Stimulated activated CD4-positive, alpha-beta T cell treated with anti-CD3 and anti-CD28 coated beads, Interleukin-1b, Interleukin-23, amount 100 ng/mL, for 24 hours (primary cell): ENCODE measurements around the gene ABCA13.

Experiments
- DNase-seq, 4 experiments: peaks; one replicate each; pipeline ENCODE4 v3.0.0-alpha.2; 2020; ENCODE audit warnings: low read depth in 4 of 4, low spot score in 1 of 4

ABCA13 gene

DNA sequence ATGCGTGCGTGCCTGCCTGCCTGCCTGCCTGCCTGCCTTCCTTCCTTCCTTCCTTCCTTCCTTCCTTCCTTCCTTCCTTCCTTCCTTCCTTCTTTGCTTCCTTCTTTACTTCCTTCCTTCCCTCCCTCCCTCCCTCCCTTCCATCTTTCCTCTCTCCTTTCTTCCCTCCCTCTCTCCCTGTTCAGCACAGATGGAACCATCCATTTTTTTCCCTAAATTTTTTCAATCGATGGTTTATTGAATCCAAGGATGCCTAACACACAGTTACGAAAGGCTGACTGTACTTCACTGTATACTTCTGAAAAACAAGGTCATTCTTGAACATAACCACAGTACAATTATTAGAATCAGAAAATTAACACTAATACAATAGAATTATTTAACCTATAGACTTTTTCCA, 53.8 kb downstream of the ABCA13 start:
- DNase-seq: no peak

DNA sequence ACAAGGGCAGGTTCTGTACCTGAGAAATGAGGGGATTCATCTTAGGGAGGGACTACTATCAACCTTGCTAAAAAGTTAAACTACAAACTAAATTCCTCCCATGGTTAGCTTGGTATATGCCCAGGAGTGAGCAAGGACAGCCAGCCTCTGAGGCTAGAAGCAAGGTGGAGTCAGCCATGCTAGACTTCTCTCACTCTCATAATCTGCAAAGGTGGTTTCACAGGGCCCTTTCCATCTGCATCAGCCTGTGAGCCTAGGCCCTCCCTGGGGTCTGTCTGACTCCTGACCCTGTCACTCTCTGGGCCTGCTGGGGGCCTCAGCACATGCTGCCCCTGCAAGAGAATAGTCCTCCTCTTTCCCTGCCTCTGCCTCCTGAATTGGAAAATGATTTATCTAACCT, 66.1 kb downstream of the ABCA13 start:
- no peak for DNase-seq

DNA sequence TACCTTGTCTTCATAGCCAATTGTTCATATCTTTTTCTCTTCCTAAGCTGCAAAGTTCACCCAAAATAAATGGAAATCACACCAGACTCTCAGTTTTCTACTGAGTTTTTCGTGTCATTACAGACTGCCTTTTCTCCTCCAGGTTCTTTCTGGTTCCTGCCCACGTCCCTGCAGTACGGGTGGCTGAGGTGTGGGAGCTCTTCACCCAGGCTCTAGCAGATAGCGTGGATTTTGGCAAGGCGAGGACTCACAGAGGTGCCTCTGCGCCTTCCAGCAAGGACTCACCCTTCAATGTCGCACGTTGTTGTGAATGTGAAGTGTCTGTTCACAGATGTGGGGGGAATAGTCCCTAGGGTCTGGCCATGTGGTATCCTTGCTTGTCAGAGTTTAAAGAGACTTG, 71.6 kb downstream of the ABCA13 start:
- no peak for DNase-seq

DNA sequence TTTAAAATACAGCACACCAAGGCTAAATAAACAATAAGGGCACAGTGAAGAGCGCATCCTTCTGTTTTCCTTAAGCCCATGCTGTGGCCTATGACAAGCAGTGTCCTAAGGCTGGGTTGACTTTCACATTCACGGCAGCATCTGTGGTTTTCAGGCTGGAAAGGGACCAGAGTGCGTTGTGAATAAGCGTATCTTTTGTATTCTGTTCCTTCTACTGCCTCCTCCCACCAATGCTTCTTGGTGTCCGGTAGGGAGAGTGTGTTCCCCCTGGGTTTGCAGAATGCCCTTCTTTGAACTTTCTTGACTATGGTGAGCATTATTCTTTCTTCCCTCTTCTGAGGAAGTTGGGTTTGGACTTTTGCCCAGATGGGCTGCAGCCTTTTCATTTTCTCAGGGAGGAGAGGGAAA, 73.6 kb downstream of the ABCA13 start:
- DNase-seq: no peak

DNA sequence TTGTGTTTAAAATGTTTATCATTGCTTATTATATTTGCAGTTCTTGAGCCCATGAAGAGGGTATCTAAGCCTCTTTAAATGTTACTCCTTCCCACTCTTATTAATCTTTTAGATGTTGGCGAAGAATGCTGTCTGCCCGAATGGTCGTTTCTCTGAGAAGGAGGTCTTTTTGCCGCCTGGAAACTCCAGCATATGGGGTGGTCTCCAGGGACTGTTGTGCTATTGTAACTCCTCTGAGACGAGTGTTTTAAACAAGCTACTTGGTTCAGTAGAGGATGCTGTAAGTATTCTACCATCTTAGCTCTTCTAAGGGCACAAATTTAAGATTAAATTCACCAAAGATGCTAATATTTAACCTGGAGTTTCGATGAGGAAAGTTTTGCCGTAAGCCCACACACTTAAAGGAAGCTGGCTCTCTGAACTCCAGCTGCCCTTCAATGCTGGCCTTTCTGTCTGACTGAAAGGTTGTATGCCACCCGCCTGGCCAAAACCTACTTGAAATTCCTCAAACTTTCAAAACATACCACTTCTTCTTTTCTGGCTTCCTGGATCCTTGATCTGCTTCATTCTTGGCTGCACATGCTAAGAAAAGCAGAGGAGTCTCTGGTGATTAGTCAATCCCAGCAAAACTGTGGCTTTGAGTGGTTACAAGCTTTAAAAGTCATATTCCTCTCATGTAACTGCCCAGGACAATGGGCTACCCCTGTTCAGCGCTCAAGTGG, 74.7 kb downstream of the ABCA13 start:
- DNase-seq: no peak

DNA sequence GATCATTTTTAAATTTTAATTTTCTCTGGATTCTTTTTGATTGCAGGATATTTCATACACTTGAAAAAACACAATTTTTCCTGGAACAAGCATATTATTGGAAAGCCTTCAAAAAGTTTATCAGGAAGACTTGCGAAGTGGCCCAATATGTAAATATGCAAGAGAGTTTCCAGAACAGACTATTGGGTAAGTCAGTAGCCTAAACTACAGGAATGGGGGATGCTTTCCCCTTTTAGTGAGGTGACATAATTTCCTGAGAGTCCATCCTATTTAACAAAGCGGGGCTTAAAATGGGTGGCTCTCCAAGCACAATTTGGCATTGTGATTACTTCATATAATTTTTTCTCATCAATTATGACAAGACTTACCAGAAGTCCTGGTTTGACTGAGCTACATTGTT, 77.9 kb downstream of the ABCA13 start:
- DNase-seq: no peak

DNA sequence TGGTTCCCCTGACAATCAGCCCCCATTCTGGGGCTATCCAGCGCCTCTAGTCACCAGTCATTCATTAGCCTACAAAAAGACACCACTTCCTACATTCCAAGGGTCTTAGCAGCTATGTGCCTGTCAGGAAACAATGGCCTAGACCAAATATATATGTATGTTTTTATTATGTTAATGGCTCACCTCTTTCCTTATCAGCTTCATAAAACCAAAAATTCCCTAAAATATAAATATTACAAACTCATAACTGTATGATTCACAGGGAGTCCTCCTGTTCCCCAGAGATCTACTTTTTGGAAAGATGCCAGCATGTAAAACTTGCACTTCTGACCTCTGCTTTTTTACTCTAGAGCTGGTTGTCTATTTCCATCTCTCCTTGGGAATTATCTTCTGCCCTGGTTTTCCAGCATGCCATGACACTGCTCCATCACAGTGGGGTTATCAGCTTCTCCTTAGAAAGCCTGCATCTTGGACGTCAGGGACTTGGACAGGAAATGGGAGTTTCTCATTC, 79.2 kb downstream of the ABCA13 start:
- DNase-seq: no peak

DNA sequence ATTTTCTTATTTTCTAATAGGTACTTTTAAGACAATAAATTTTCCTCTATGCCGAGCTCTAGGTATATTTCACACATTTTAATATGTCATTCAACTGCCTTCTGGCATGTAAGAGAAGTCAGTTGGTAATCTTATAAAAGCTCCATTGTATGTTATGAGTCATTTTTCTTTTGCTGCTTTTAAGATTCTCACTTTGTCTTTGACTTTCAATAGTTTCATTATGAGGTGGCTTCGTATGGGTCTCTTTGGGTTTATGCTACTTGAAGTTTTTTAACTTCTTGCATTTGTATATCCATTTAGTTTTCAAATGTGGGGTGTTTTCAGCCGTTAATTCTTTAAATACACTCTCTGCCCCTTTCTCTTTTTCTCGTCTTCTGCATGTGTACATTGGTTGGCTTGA, 80.5 kb downstream of the ABCA13 start:
- DNase-seq: no peak

DNA sequence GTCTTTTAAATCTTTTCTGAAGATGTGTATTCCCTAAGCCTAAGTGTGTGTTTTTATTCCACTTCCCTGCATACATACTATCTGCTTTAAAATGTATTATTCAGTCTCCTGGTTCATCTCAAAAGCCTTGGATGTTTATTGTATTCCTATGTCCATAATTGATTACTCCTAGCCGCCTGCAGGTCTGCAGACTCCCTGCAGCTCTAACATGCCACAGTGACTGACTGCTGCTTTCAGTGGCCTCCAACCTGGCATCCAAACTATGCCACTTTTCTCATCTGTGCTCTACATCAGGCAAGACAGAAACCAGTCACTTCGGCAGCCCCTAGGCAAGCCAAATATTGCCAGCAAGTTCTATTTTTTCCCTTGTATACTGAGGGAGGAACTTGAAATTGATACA, 81.7 kb downstream of the ABCA13 start:
- DNase-seq: no peak

DNA sequence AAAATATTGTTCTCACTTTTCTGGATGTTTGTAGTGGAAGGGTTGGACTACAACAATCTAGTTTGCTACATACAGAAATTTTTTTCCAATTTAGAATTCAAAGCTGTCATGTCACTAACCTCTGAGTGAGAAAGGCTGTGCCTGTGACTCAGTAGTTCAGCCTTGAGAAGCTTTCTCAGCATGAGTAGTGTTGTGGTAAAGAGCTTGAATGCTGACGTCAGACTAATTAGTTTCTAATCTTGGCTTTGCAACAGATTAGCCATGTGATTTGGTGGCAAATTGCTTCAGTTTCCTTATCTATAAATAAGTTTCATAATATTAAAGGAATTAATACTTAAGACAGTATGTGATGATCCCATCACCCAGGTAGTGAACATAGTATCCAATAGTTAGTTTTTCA, 83.8 kb downstream of the ABCA13 start:
- no peak for DNase-seq

DNA sequence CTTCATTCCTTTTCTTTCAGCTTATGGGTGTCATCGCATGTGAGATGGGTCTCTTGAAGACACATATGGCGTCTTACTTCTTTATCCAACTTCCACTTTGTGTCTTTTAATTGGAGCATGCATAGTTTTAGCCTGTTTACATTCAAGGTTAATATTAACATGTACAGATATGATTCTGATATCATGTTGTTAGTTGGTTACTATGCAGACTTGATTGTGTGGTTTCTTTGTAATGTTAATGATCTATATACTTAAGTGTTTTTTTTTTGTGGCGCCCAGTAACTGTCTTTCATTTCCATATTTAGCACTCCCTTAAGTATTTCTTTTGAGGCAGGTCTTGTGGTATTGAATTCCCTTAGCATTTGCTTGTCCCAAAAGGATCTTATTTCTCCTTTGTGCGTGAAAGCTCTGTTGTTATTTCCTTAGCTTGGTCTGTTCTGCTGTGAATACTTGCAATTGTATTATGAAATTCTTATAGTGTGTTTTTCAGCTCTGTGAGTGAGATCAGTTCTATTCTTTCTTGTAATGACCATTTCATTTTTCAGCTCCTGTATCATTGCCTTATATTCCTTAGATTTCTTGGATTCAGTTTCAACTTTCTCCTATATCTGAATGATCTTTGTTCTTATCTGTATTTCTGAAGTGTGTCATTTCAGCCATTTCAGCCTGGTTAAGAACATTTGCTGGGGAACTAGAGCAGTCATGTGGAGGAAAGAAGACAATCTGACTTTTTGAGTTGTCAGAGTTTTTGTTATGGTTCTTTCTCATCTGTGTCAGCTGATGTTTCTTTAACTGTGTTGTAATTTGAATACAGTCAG, 88.4 kb downstream of the ABCA13 start:
- DNase-seq: no peak

DNA sequence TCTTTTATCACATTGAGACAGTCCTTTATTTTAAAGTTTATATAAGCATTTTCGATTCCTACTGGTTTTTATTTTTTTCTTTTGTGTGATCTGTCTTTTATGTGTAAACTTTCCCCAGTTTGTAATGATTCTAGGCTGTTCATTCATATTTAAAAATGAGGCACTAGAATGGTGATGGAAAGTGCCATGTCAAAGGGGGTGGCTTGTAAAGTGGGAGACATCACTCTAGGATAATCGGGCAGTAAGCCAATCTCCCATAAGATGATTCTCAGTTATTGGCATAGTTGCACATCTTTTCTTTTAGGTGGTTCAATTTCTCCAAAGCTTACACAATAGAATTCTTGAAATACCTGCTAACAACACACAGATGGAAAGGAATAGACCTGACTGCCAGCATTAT, 90.4 kb downstream of the ABCA13 start:
- no peak for DNase-seq

DNA sequence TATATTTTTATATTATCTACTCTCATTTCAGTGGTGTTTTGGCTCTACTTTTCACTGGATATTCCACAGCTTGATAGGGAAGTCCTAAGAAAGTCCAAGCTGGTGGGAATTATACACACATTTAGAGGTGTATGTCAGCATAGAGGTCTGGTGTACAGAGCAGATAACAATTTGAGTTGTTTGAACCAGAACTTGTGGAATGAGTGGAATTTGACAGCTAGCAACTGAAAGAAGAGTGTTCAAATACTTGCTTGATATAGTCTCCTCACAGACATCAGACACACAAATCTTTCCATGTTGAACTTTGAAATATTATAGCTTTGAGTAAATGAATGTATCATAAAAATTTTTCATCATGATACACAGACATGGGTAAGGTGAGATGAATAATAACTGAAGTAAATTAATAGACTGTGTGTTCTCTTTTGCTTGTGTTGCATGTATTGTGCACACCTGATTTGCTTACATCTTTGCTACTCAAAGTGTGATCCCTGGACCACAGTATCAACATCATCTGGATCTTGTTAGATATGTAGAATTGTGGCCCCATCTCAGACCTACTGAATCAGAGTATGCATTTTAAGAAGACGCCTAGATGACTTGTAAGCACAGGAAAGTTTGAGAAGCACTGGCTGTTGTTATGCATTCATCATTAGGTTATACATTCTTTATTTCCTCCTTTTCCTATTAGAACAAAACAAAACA, 91.5 kb downstream of the ABCA13 start:
- no peak for DNase-seq

DNA sequence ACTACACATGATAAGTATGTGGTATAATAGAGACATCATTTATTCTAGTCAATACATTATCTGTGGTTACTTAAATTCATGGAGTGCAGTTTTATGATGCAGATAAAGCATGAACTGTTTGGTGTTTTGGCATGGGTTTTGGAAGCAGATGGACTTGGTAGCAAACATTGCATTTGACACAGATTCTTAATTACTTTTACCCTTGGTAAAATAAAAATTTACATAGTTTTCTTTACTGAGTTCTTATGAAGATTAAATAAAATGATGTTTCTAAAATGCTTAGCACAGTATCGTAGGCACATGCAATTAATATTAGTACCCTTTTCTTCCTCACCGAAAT, 92.0 kb downstream of the ABCA13 start:
- DNase-seq: no peak

DNA sequence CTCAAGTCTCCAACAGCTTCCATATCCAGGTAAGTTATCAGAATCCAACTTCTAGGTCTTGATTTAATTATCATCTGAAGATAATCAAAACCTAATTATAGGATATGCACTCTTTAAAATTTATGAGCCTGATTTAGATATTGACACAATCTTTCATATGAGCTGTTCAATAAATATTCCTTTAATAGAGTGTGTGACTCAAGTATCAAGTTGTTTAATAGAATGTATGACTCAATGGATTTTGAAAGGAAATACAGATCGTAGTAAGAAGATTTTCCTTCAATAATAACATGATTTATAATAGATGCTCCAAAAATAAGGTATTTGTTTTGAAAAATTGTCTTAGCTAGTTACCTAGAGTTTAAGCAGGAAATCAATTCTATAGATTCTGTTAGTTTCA, 97.8 kb downstream of the ABCA13 start:
- no peak for DNase-seq

DNA sequence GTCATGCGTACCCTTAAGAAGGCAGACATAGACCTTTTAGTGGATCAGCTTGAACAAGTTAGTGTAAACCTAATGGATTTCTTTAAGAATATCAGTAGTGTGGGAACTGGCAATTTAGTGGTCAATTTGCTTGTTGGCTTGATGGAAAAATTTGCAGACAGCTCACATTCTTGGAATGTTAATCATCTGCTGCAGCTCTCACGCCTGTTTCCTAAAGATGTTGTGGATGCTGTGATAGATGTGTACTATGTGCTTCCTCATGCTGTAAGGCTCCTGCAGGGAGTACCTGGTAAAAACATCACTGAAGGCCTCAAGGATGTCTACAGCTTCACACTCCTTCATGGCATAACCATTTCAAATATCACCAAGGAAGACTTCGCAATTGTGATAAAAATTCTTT, 103.4 kb downstream of the ABCA13 start:
- no peak for DNase-seq

DNA sequence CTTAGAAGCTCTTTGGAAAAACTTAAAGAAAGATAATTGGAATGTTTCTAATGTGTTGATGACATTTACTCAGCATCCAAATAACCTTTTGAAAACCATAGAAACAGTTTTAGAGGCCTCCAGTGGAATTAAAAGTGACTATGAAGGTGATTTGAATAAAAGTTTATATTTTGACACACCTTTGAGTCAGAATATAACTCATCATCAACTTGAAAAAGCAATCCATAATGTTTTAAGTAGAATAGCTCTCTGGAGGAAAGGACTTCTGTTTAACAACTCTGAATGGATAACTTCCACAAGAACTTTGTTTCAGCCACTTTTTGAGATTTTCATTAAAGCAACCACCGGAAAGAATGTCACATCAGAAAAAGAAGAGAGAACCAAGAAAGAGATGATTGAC, 108.2 kb downstream of the ABCA13 start:
- no peak for DNase-seq

DNA sequence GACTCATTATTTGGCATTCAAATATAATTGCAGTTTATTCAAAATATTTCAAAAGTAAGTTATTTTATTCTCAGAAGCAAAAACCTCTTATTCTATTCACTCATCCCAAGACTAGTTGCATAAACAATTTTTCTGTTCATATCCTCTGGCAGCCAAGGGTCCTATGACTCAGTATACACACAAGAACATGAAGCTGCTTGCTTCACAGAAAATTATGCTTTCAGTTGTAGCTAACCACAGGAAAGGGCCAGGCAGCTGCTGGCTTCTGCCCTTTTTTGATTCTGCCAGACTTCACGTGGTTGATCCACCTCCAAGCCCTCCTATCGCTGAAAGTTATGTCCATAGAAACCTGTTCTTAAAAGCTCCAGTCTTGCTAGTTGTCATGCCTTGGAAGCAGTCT, 108.8 kb downstream of the ABCA13 start:
- DNase-seq: no peak

DNA sequence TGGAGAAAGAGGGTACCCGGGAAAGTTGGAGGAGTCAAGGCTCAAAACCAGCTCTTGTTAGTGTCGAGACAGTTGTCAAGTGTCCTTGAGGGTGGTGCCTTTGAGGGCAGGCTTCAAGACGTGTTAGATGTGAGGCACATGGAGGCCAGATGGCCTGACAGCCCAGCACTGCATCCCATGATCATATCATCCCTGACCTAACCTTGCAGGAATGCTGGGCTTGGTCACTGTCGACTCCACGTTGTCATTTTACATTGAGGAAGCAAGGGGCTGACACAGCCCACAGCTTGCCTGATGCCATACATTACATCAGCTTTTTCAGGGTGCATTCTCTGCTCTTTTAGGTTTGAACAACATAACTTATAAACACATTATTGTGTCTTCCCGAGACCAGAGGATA, 114.1 kb downstream of the ABCA13 start:
- no peak for DNase-seq

DNA sequence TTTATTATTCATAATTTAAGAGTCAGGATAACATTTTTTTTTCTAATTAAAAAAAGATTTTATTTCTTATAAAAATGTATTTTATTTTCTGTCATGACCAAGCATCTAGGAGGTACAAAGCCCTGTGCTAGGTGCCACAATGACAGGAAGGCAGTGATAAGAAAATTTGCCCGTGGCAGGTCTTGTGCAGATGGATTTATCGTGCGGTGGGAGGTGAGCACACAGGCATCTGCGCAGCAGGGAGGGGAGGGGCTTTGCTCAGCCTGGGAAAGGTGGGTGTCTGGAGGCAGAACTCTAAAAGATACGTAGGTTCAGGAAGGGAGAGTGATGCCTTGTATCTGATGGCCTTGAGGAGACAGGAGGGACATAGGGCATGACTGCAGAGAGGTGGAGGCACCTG, 115.6 kb downstream of the ABCA13 start:
- no peak for DNase-seq

DNA sequence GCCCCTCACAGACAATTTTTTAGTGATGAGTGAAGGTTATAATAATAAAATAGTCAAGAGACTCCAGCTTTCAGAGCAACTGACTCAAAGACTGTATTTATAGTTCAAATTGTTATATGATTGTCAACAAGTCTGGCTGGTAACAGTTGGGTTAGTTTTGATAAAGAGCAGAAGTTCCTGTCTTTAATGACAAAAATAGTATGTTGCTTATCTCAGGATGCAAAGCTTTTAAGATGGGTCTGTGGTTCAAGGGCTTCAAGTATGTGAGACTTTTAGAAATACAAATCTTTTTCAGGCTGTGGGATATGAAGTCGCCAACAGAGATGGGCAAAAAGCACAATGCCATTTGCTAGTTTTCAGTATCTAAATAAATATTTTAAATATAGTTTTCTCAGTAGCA, 118.4 kb downstream of the ABCA13 start:
- no peak for DNase-seq

DNA sequence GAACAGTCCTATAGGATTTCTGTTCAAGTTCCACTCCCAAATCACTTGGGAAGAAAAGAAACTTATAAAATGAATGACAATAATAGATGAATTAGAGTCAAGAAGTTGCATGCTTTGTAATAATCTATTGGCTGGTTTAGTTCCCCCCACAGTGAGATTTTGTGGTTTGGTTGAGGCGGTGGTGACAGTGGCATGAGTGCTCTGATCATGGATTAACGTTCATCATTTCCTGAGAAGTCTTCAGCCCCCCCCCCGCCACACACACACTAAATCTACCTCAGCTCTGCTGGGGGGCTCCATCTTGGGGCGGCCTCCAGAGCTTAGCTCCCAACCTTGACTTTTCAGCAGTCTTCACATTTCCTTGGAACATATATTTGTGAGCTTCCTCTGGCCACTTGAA, 121.7 kb downstream of the ABCA13 start:
- no peak for DNase-seq
